Ovary (tissue), 3 donors: Measurements from ENCODE around the gene CD151.

Source experiments
- CTCF ChIP-seq, 3 donors: fragments of 450-650 bp in 2 of 3; fragments of 200-600 bp in 1 of 3; IDR thresholded peaks; one replicate each; pipeline versions ENCODE4 v1.5.1 to v1.8.0; 2016 to 2022; ENCODE audit warnings: antibody characterized with exemption in 3 of 3, mild to moderate bottlenecking in 1 of 3
- POLR2A ChIP-seq: fragments of 450-650 bp; IDR thresholded peaks from one replicate; pipeline ENCODE4 v1.6.1; 2017; ENCODE audit warnings: antibody characterized with exemption, mild to moderate bottlenecking, moderate library complexity
- donor health status: DM: no; HTN: no; CAD: no.

GRCh38 chr11:834371-835316 lies 1.9 kb downstream of the CD151 start:
- TF ChIP-seq CTCF (IDR thresholded peaks at IDR 0.05) (no peak), POLR2A (no peak)
